Esophagus squamous epithelium (tissue), 4 donors: Measurements from ENCODE around the gene THRA.

Experiments
- CTCF ChIP-seq, 6 experiments: fragments of 450-650 bp in 4 of 6; fragments of 200-600 bp in 2 of 6; sonication (generic) in 2 of 6; IDR thresholded peaks; one replicate each; pipeline ENCODE4 v1.5.1; 2016 to 2019; ENCODE audit warnings: antibody characterized with exemption in 6 of 6, mild to moderate bottlenecking in 4 of 6, moderate library complexity in 4 of 6
- POLR2A ChIP-seq, 4 donors: fragments of 450-650 bp; IDR thresholded peaks; one replicate each; pipeline ENCODE4 v1.6.1; 2017; ENCODE audit warnings: antibody characterized with exemption in 4 of 4, mild to moderate bottlenecking in 4 of 4, moderate library complexity in 3 of 4

- TF ChIP-seq CTCF (IDR thresholded peaks at IDR 0.05) (no peak), POLR2A (IDR thresholded peaks at IDR 0.05) (no peak)
These were observed 39.0 kb upstream of the THRA start for GRCh38 chr17:40023590-40024292.
